GM12873 (cell line): Measurements from ENCODE around the gene RNF126.

Experiments
- TF ChIP-seq, protein P1 (sequence below): IDR thresholded peaks from 2 replicates; pipeline ENCODE4 v1.5.1; 2012; ENCODE audit warnings: low read depth, mild to moderate bottlenecking, moderate library complexity, low read length, control low read depth; ENCODE audit not compliant: insufficient read depth; ENCODE audit errors: missing control alignments

RNF126 gene

DNA sequence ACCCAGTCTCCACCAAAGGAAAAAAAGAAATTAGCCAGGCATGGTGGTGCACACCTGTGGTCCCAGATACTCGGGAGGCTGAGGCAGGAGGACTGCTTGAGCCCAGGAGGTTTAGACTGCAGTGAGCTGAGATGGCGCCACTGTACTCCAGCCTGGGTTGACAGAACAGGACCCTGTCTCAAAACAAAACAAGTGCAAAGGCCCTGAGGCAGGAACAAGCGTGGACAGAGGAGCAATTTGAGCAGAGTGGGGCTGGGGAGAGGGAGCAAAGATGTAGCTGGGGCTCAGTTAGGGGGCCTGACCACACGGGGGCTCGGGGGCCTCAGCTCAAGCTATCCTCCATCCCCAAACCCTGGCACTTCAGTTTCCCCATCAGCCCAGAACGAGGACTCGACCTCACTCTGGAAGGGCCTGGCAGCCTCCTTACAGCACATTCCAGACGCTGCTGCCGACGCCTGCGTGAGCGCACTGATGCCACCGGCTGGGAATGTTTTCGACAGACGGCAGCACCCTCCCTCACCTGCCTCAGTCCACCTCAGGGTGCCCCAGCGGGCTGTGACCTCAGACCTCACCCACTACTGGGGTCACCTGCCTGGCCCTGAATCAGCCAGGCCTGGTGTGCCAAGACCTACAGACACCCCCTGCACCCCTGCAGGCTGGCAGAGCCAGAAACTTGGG is 27.9 kb downstream of the RNF126 start:
- TF ChIP-seq, protein P1, sequence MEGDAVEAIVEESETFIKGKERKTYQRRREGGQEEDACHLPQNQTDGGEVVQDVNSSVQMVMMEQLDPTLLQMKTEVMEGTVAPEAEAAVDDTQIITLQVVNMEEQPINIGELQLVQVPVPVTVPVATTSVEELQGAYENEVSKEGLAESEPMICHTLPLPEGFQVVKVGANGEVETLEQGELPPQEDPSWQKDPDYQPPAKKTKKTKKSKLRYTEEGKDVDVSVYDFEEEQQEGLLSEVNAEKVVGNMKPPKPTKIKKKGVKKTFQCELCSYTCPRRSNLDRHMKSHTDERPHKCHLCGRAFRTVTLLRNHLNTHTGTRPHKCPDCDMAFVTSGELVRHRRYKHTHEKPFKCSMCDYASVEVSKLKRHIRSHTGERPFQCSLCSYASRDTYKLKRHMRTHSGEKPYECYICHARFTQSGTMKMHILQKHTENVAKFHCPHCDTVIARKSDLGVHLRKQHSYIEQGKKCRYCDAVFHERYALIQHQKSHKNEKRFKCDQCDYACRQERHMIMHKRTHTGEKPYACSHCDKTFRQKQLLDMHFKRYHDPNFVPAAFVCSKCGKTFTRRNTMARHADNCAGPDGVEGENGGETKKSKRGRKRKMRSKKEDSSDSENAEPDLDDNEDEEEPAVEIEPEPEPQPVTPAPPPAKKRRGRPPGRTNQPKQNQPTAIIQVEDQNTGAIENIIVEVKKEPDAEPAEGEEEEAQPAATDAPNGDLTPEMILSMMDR, result no peak

DNA sequence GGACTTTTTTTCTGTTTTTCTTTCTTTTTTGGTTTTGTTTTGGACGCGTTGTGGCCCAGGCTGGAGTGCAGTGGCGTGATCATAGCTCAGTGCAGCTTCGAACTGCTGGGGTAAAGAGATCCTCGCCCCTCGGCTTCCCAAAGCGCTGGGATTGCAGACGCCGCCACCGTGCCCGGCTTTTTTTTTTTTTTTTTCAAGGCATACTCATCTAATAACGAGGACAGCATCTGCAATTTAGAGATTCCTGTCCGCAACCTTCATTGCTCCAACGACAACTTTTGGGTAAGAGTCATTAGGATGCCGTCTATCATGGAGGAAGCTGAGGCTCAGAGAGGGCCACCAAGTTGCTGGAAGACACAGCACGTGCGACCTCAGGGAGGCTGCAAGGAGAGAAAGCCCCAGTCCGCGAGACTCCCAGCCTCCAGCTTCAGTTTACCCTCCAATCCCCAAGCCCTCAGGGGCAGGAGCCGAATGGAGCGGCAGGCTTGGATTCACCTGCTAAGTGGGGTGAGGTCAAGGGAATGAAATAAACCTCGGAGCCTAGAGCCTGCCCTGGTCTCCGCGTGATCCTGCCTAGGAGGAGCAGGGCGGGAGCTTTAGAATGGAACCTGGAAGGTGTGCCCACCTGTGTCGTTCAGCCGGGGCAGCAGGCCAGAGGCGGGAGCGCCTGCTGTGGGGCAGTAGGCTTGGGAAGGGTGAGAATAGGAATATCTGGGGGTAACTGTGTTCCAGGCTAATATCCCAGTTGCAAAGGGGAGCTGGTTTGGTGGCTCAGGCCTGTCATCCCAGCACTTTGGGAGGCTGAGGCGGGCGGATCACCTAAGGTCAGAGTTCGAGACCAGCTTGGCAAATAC is 29.0 kb downstream of the RNF126 start:
- TF ChIP-seq, protein P1, result no peak

DNA sequence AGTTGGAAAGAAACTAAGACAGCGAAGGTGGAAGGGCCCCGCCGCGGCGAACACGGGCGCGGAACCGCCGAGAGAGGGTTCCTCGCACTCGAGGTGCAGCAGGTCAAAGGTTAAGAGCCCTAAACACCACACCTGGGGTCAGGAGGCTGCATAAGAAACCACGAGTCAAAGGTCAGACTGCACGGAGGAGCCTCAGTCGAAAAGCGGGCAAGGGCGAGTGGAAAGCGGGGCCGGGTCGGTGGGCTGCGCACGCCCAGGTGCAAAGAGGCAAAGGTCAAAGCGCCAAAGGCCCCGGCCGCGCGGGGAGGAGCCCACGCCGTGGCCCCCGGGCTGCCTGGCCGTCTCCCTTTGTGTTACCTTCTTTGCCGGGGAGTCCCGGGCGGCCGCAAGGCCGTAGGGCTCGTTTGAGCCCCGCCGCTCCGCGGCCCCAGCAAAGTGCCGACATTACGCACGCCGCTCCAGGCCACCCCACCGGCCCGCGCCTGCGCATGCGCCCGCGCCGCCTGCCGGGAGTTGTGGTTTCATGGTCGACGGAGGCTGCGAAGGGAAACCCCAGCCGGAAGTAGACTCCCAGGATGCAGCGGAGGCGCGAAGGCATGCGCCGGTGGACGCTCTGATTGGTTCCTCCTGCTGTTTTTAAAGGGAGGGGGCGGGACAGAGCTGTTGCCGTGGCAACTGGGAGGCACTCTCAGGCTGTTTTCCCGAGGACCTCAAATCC is 29.8 kb downstream of the RNF126 start, which contains the start of gene POLRMT:
Gene POLRMT (minus strand): TSS at position 470 of the 718 bp plus-strand sequence. CDS start 25 bp downstream, at position 445.
- TF ChIP-seq, protein P1, result no peak

DNA sequence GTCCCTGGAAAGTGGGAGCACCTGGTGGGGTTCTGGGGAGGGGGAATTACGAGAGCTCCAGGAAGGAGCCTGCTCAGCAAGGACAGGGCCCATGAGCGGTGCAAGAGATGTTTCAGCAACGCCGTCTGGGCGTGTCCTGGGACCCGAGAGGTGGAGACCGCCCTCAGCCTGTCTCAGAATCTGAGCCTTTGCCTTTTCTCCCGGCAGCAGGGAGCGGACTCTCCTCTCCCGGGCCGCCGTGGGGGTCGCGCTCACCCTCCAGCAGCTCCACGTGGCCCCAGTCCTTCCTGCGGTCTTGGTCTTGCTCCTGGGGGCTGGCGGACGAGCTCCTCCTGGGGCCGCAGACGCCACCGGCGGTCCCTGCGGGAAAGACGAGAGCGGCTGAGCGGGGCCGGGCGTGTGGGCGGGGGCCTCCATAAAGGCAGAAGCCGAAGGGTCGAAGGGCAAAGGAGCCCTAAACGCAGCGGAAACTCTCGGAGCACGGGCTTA is 30.4 kb downstream of the RNF126 start:
- TF ChIP-seq, protein P1, result no peak

DNA sequence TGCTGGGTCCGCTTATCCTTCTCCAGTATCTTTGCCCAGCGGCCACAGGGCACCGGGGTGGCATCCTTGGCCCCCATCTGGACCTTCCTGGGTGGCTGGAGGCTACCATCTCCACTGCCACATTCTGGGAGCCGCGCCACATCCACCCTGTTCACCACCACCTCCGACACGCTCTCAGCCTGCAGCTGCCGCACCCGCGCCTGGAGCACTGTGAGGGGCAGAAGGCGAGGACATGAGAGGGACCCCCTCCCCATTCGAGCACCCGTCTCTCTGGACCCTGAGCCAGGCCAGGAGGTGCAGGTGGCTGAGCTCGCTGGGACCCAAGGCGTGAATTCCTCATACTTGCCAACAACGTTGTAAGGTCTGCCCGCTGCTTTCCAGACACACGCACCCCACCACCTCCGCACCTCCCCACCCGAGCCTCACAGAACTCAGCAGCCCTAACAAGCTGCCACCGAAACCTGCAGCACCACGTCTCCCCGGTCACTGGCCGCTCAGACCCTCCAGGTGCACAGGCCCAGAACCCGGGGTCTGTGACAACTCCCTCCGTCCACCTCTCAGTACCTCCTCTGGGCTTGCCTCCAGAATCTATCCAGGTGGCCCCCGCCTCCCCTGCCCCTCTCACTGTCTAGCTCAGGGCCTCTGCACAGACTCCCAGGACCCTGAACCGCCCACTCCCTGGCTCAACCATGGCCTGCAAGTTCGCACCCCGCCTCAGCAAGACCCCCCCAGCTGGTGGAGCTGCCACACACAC is 32.9 kb downstream of the RNF126 start:
- TF ChIP-seq, protein P1, result no peak

DNA sequence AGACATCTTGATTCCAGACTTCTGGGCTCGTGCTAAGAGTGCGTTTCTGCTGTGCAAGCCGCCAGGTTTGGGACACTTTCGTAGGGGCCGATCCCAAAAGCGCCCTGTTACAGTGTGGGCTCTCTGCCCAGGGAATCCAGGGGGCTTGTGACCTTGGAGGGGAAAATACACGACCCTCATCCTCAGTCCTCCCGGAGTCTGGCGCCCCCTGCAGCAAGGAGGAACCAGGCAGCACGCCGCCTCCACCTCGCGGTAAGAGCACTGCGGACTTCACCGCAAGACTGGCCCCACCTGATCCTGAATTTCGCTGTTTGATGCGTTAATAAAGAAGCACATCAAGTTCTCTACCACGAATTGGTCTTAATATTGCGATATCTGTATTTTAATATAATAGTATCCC is 34.8 kb downstream of the RNF126 start:
- TF ChIP-seq, protein P1, result peak; percentile 46
